GM19238 (cell line): ENCODE results near the gene CNN1.
"Not testable (repeated sequence)": the region's sequence is repeated elsewhere in the genome, so short reads cannot be mapped to it uniquely, and the experiment has no call there.

Experiments
- DNase-seq: peaks from one replicate; pipeline ENCODE4 v3.0.0; 2011; ENCODE audit warnings: low spot score; ENCODE audit not compliant: insufficient read length

CNN1 gene

GRCh38 chr19:11564082-11564807, 25.6 kb downstream of the CNN1 start:
- DNase-seq = not testable (repeated sequence)

GRCh38 chr19:11565649-11565980, 27.0 kb downstream of the CNN1 start:
- DNase-seq = not testable (repeated sequence)

GRCh38 chr19:11566164-11566563, 27.5 kb downstream of the CNN1 start:
- no peak for DNase-seq

GRCh38 chr19:11570039-11570462, 31.4 kb downstream of the CNN1 start:
- no peak for DNase-seq

GRCh38 chr19:11573354-11573753, 34.7 kb downstream of the CNN1 start:
- not testable (repeated sequence) for DNase-seq

GRCh38 chr19:11573763-11574162, 35.1 kb downstream of the CNN1 start:
- DNase-seq = not testable (repeated sequence)

GRCh38 chr19:11574689-11575088, 36.0 kb downstream of the CNN1 start:
- no peak for DNase-seq

- no peak for DNase-seq
Measured at GRCh38 chr19:11576227-11576626, 37.6 kb downstream of the CNN1 start.

GRCh38 chr19:11577451-11578257, 39.0 kb downstream of the CNN1 start, which contains the start of gene ACP5:
Gene ACP5 (minus strand): TSS chr19:11577645. CDS start chr19:11577317, 328 bp downstream.
- DNase-seq = no peak

- DNase-seq = no peak
Measured at GRCh38 chr19:11578258-11579142, 39.8 kb downstream of the CNN1 start.

- DNase-seq = no peak
Measured at GRCh38 chr19:11580116-11580515, 41.5 kb downstream of the CNN1 start.

GRCh38 chr19:11581740-11582139, 43.1 kb downstream of the CNN1 start:
- peak; percentile 53 for DNase-seq

- no peak for DNase-seq
Measured at GRCh38 chr19:11586331-11586730, 47.7 kb downstream of the CNN1 start.

- peak; percentile 66 for DNase-seq
Measured at GRCh38 chr19:11587302-11587974, 48.8 kb downstream of the CNN1 start.

GRCh38 chr19:11587975-11588631, 49.5 kb downstream of the CNN1 start:
- DNase-seq = no peak

GRCh38 chr19:11594084-11594483, 55.4 kb downstream of the CNN1 start:
- DNase-seq = no peak

- DNase-seq = no peak
Measured at GRCh38 chr19:11596156-11596555, 57.5 kb downstream of the CNN1 start.

- DNase-seq = peak; percentile 94
Measured at GRCh38 chr19:11597202-11598102, 58.8 kb downstream of the CNN1 start, which contains the start of gene ZNF627. Gene ZNF627 (plus strand): TSS chr19:11597483. CDS start chr19:11597628, 145 bp downstream.

GRCh38 chr19:11598103-11598483, 59.4 kb downstream of the CNN1 start:
- DNase-seq = no peak
